NB4 (cell line): ENCODE results near the gene DMWD.

Source experiments
- DNase-seq: peaks from one replicate; pipeline ENCODE4 v3.0.0; 2010; ENCODE audit warnings: low read depth
- H3K4me3 ChIP-seq: one replicate; pipeline ENCODE4 v1.5.1; 2011; ENCODE audit warnings: mild to moderate bottlenecking, low read depth, low read length, moderate library complexity
- MYC ChIP-seq: IDR thresholded peaks from 2 replicates; pipeline ENCODE4 v1.6.1; 2011; ENCODE audit warnings: low read depth, low read length
- POLR2A ChIP-seq: IDR thresholded peaks from 2 replicates; pipeline ENCODE4 v1.6.1; 2011; ENCODE audit warnings: mild to moderate bottlenecking; ENCODE audit not compliant: insufficient read length; ENCODE audit errors: extremely low read depth
- TF ChIP-seq, protein P1 (sequence below): IDR thresholded peaks from one replicate; pipeline ENCODE4 v1.5.1; 2012; ENCODE audit warnings: low read depth, low read length
- TF ChIP-seq, protein P2 (sequence below): IDR thresholded peaks from 2 replicates; pipeline ENCODE4 v1.6.1; 2011; ENCODE audit warnings: low read depth, low read length

Gene DMWD

DNA sequence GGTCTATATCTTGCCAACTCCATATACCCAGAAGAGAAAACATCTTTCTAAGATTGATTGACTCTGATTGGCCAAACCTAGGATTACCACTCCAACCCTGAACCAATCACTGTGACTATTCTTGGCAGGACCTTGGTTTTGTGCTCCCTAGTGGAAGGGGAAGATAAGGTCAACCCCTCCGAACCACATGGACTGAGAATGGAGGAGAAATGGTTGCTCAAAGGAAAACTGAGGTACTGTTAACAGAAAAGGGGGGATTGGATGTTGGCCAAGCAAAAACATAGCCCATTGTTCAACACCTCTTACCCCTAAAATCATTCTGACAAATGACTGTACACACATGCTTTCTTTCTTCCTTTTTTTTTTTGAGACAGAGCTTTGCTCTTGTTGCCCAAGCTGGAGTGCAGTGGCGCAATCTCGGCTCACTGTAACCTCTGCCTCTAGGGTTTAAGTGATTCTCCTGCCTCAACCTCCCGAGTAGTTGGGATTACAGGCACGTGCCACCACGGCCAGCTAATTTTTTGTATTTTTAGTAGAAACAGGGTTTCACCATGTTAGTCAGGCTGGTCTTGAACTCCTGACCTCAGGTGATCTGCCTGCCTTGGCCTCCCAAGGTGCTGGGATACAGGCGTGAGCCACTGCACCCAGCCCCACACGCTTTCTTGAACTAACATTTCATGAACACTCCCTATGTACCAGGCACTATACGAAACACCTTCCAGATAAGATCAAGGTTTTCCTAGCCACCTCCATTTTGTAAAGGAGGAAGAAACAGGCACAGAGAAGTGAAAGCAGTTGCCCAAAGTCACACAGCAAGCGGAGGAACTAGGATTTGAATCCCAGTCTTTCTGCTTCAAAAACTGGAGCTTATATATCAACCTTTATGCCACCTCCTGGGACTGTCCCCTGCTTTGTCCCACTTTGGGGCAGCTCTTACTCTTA, 52.9 kb downstream of the DMWD start:
- DNase-seq = peak; percentile 76
- TF ChIP-seq, protein P1, sequence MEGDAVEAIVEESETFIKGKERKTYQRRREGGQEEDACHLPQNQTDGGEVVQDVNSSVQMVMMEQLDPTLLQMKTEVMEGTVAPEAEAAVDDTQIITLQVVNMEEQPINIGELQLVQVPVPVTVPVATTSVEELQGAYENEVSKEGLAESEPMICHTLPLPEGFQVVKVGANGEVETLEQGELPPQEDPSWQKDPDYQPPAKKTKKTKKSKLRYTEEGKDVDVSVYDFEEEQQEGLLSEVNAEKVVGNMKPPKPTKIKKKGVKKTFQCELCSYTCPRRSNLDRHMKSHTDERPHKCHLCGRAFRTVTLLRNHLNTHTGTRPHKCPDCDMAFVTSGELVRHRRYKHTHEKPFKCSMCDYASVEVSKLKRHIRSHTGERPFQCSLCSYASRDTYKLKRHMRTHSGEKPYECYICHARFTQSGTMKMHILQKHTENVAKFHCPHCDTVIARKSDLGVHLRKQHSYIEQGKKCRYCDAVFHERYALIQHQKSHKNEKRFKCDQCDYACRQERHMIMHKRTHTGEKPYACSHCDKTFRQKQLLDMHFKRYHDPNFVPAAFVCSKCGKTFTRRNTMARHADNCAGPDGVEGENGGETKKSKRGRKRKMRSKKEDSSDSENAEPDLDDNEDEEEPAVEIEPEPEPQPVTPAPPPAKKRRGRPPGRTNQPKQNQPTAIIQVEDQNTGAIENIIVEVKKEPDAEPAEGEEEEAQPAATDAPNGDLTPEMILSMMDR = peak; percentile 8
- no peak for TF ChIP-seq POLR2A
- peak; percentile 83 for TF ChIP-seq MYC
- TF ChIP-seq, protein P2, sequence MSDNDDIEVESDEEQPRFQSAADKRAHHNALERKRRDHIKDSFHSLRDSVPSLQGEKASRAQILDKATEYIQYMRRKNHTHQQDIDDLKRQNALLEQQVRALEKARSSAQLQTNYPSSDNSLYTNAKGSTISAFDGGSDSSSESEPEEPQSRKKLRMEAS = peak; percentile 57
- H3K4me3 ChIP-seq = peak overlapping the region; percentile 48

DNA sequence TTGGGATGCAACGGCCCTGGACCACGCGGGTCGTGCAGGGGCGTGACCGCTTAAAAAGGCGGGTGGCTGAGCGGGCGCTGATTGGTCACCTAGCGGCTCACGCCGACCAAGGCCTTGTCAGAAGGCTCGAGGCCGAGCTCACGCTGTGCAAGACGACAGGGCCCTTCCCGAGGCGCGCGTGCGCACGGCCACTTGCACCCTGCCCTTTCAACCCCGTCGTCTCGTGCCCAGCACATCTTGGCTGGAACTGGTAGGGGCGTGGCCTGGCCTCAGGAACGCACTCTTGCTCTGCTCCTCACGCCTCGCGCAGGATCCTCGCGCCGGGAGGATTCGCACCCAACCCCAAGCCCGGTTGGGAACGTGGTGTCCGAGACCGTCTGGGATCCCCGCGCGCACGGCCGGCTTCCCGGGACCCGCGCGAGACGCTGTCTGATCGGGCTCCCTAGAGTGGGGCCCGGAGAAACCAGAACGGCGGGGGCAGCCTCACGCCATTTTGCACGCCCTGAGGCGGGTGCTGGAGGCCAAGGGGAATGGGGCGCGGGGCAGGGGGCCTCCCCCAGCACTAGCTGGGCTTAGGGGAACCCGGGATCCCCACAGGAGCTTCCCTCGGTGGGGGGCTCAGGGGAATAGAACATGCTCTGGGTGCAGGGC, 59.4 kb downstream of the DMWD start, which contains the start of gene MEIOSIN:
MEIOSIN (plus strand) TSS at position 280 of the 651 bp plus-strand sequence. CDS start 1,938 bp downstream, outside the sequence.
- TF ChIP-seq POLR2A (no peak), MYC (no peak)
- TF ChIP-seq, protein P1 = no peak
- TF ChIP-seq, protein P2 = no peak
- no peak for DNase-seq

More for the DNA sequence above, 59.4 kb downstream of the DMWD start, which contains the start of gene MEIOSIN:
- H3K4me3 ChIP-seq = no peak within 1 kb of the TSS
